Measurements from ENCODE around the gene ALKBH6. TPM values are rescaled to one million over a fixed set of nuclear protein-coding genes. Genes with fewer than 3 reads are reported as not detected.

Gene ALKBH6
- total and polyA plus RNA-seq, 9 of the 15 experiments (the other 6 are each of a cell fraction or from before 2014, with no cell fraction given), result 0.67 to 62.0 (median 34.5) TPM

DNA sequence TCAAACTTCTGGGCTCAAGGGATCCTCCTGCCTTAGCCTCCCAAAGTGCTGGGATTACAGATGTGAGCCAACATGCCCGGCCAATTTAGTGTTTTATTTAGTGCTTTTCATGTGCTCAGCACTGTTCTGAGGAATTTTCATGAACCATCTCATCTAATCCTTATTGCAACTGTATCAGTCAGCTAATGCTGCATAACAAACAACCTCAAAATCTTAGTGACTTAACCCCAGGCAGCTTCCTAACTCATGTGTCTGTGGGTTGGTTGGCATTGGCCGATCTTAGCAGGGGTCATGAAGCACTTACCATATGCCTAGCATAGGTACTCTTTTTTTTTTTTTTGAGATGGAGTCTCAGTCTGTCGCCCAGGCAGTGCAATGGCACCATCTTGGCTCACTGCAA, 25.2 kb downstream of the ALKBH6 start:
- intact Hi-C loops (cut with micrococcal nuclease) (no loop called here), in situ Hi-C loops (cut with MboI) (no loop called here)
- no peak overlapping the region for H3K4me3 ChIP-seq
- H3K9ac ChIP-seq (ENCODE audit: insufficient read depth in 1 of 2, low read depth in 2 of 2, low read length in 2 of 2), result no peak overlapping the region
- BruUV-seq (replicated peaks), result no TSS peak
- H3K36me3 ChIP-seq (ENCODE audit: control insufficient read depth, insufficient read depth, low read length), result no peaks in the 10 kb centered on the region
- no peaks in the 10 kb centered on the region for H3K79me2 ChIP-seq (ENCODE audit: control insufficient read depth, insufficient read depth, low read length)
- H3K9me3 ChIP-seq (replicated peaks; ENCODE audit: control insufficient read depth, insufficient read depth, low read depth, low read length), result peaks cover 3% of the 10 kb centered on the region
- POLR2A ChIA-PET, result no interaction called here
- ATAC-seq, result no peak
- 3% methylated on average over 2 of the region's 3 CpGs for WGBS (ENCODE audit: insufficient coverage, low coverage, missing lambda C conversion rate)
- FAIRE-seq, result no peak
- no peaks in the 10 kb centered on the region for H4K20me1 ChIP-seq (replicated peaks; ENCODE audit: control insufficient read depth, insufficient read depth, low read length)
- peaks cover 0 to 14% of the 10 kb centered on the region in 2 experiments; a peak in 2 of 5 replicates for H3K4me1 ChIP-seq (replicated peaks in 1 of 2; ENCODE audit: control insufficient read depth in 2 of 2, insufficient read depth in 2 of 2, low read length in 2 of 2)
- H3K27me3 ChIP-seq (ENCODE audit: control insufficient read depth in 2 of 2, insufficient read depth in 2 of 2, low read length in 2 of 2), result peaks cover 10 to 25% of the 10 kb centered on the region in 2 experiments; a peak in 4 of 5 replicates
- H3K9me1 ChIP-seq (ENCODE audit: control insufficient read depth, insufficient read depth, low read length), result no peaks in the 10 kb centered on the region
- DNase-seq (ENCODE audit: extremely low read depth in 1 of 4, low spot score in 3 of 4), result no peak
- CTCF ChIA-PET (ENCODE audit: low intra/inter-chr PET ratio), result no interaction called here
- no peak overlapping the region for H3K27ac ChIP-seq (ENCODE audit: extremely low read depth, low read depth, low read length)
- H3K4me2 ChIP-seq (ENCODE audit: insufficient read depth, low read length), result no peak overlapping the region
- H2AFZ ChIP-seq (ENCODE audit: low read depth, low read length), result no peak overlapping the region
- TF ChIP-seq TRIM28 (IDR thresholded peaks at IDR 0.05) (peak; percentile 71; the same call in 1 of the 2 replicates), KDM1A (IDR thresholded peaks at IDR 0.05) (peak; percentile 52 to 56; a peak in 3 of 4 replicates), RFX5 (IDR thresholded peaks at IDR 0.05; ENCODE audit: low read depth, low read length) (no peak), SMARCA5 (IDR thresholded peaks at IDR 0.05) (peak; percentile 17; the same call in 1 of the 2 replicates), RAD51 (IDR thresholded peaks at IDR 0.05; ENCODE audit: borderline replicate concordance, low read depth) (no peak), CBX3 (IDR thresholded peaks at IDR 0.05; ENCODE audit: borderline replicate concordance in 1 of 2, low read length in 2 of 2) (peak in 1 of 2 experiments; percentile 70; a peak in 1 of 3 replicates), BCOR (IDR thresholded peaks at IDR 0.05) (peak; percentile 88), ADNP (tag; IDR thresholded peaks at IDR 0.05) (0 out of 2 replicates have a peak, but pooled peaks have one; percentile 31), CBX1 (IDR thresholded peaks at IDR 0.05; ENCODE audit: low read depth) (0 out of 2 replicates have a peak, but pooled peaks have one; percentile 34), E2F3 (CRISPR knock-in tag; IDR thresholded peaks at IDR 0.05) (no peak), RBM25 (IDR thresholded peaks at IDR 0.05; ENCODE audit: low read depth, low read length, severe bottlenecking) (peak; percentile 76), RBBP5 (IDR thresholded peaks at IDR 0.05; ENCODE audit: borderline replicate concordance, insufficient read depth, low read length, poor library complexity, severe bottlenecking) (no peak), ZNF12 (CRISPR knock-in tag; IDR thresholded peaks at IDR 0.05) (no peak)
- TF ChIP-seq, protein P1, sequence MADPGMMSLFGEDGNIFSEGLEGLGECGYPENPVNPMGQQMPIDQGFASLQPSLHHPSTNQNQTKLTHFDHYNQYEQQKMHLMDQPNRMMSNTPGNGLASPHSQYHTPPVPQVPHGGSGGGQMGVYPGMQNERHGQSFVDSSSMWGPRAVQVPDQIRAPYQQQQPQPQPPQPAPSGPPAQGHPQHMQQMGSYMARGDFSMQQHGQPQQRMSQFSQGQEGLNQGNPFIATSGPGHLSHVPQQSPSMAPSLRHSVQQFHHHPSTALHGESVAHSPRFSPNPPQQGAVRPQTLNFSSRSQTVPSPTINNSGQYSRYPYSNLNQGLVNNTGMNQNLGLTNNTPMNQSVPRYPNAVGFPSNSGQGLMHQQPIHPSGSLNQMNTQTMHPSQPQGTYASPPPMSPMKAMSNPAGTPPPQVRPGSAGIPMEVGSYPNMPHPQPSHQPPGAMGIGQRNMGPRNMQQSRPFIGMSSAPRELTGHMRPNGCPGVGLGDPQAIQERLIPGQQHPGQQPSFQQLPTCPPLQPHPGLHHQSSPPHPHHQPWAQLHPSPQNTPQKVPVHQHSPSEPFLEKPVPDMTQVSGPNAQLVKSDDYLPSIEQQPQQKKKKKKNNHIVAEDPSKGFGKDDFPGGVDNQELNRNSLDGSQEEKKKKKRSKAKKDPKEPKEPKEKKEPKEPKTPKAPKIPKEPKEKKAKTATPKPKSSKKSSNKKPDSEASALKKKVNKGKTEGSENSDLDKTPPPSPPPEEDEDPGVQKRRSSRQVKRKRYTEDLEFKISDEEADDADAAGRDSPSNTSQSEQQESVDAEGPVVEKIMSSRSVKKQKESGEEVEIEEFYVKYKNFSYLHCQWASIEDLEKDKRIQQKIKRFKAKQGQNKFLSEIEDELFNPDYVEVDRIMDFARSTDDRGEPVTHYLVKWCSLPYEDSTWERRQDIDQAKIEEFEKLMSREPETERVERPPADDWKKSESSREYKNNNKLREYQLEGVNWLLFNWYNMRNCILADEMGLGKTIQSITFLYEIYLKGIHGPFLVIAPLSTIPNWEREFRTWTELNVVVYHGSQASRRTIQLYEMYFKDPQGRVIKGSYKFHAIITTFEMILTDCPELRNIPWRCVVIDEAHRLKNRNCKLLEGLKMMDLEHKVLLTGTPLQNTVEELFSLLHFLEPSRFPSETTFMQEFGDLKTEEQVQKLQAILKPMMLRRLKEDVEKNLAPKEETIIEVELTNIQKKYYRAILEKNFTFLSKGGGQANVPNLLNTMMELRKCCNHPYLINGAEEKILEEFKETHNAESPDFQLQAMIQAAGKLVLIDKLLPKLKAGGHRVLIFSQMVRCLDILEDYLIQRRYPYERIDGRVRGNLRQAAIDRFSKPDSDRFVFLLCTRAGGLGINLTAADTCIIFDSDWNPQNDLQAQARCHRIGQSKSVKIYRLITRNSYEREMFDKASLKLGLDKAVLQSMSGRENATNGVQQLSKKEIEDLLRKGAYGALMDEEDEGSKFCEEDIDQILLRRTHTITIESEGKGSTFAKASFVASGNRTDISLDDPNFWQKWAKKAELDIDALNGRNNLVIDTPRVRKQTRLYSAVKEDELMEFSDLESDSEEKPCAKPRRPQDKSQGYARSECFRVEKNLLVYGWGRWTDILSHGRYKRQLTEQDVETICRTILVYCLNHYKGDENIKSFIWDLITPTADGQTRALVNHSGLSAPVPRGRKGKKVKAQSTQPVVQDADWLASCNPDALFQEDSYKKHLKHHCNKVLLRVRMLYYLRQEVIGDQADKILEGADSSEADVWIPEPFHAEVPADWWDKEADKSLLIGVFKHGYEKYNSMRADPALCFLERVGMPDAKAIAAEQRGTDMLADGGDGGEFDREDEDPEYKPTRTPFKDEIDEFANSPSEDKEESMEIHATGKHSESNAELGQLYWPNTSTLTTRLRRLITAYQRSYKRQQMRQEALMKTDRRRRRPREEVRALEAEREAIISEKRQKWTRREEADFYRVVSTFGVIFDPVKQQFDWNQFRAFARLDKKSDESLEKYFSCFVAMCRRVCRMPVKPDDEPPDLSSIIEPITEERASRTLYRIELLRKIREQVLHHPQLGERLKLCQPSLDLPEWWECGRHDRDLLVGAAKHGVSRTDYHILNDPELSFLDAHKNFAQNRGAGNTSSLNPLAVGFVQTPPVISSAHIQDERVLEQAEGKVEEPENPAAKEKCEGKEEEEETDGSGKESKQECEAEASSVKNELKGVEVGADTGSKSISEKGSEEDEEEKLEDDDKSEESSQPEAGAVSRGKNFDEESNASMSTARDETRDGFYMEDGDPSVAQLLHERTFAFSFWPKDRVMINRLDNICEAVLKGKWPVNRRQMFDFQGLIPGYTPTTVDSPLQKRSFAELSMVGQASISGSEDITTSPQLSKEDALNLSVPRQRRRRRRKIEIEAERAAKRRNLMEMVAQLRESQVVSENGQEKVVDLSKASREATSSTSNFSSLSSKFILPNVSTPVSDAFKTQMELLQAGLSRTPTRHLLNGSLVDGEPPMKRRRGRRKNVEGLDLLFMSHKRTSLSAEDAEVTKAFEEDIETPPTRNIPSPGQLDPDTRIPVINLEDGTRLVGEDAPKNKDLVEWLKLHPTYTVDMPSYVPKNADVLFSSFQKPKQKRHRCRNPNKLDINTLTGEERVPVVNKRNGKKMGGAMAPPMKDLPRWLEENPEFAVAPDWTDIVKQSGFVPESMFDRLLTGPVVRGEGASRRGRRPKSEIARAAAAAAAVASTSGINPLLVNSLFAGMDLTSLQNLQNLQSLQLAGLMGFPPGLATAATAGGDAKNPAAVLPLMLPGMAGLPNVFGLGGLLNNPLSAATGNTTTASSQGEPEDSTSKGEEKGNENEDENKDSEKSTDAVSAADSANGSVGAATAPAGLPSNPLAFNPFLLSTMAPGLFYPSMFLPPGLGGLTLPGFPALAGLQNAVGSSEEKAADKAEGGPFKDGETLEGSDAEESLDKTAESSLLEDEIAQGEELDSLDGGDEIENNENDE (IDR thresholded peaks at IDR 0.05; ENCODE audit: low read depth, low read length), result no peak

Data from K562 (cell line).